OCI-LY7 (cell line): ENCODE results near the gene LTBP2.

Experiments
- CTCF ChIP-seq: fragments of 200-600 bp; sonication (generic); conservative IDR thresholded peaks from 2 replicates; pipeline ENCODE4 v1.5.1; 2014; ENCODE audit warnings: mild to moderate bottlenecking, antibody characterized with exemption, low read length, moderate library complexity, mixed read lengths
- EZH2phosphoT487 ChIP-seq: fragments of 200-600 bp; sonication (generic); IDR thresholded peaks from 2 replicates; pipeline ENCODE4 v1.6.1; 2018; ENCODE audit warnings: low read depth, borderline replicate concordance, mild to moderate bottlenecking, mixed run types, antibody characterized with exemption, low read length, moderate library complexity, mixed read lengths

DNA sequence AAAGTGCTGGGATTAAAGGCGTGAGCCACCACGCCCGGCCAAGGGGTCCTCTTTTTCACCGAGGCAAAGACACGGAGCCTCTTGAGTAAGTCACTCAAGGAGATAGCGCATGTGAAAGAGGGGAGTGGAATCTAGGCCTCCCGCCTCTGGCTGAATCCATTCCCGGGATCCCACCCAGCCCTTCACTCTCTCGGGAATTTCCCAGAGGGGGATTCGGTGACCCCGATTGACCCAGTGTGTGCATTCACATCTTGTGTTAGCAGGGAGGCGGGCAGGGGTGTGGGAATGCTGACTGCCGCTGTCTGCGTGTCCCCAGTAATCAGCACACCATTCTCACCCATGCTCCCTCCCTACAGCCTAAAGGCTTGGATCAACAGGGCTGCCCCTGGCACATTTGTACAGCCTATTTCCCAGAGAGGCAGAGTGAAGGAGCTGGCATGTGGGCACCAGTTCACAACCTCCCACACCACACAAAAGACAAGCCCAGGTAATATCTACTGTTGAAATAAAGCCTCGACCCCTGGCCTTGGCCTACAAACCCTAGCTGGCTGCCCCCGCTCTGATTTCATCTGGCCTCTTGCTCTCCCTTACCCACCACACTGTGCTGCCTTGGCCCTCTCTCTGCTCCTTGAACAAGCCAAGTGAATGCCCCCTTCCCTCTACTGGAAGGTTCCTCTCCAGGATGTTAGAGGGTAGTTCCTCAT is 1.3 kb upstream of the LTBP2 start:
- TF ChIP-seq CTCF, result no peak
- no peak for TF ChIP-seq EZH2phosphoT487
